Motor neuron (in vitro differentiated cells): ENCODE data around the gene ADCY3. TPM values are rescaled to one million over a fixed set of nuclear protein-coding genes. Genes with fewer than 3 reads are reported as not detected.

Experiments used
- ATAC-seq, 8 experiments: fragments of 200-7000 bp; cut with Tn5 transposase; replicated peaks in 6 of 8; 2 replicates each; pipeline ENCODE4 v1.8.0; 2021; ENCODE audit warnings: mild to moderate bottlenecking in 8 of 8, moderate library complexity in 8 of 8
- H3K27ac ChIP-seq, 2 donors: fragments of 250-450 bp; sonication (Bioruptor Pico); 2 replicates each; pipeline ENCODE4 v1.9.0; 2021; ENCODE audit warnings: antibody characterized with exemption in 2 of 2, mild to moderate bottlenecking in 2 of 2, moderate library complexity in 1 of 2
- H3K4me1 ChIP-seq, 2 donors: fragments of 250-450 bp; sonication (Bioruptor Pico); replicated peaks in 1 of 2; 2 replicates each; pipeline ENCODE4 v1.6.1; 2021; ENCODE audit warnings: antibody characterized with exemption in 2 of 2, mild to moderate bottlenecking in 2 of 2, moderate library complexity in 1 of 2
- H3K4me3 ChIP-seq, 5 donors: fragments of 250-450 bp; sonication (Bioruptor Pico); 2 replicates each; pipeline ENCODE4 v1.9.0; 2021; ENCODE audit warnings: antibody characterized with exemption in 5 of 5, mild to moderate bottlenecking in 5 of 5, moderate library complexity in 4 of 5
- WGBS, 10 experiments: fragments of 450-650 bp; shearing (Covaris generic); methylation state at CpG; one replicate each; pipeline ENCODE4 v1.0.0; 2022; 5-methylcytosine and 5-hydroxymethylcytosine counted together
- in situ Hi-C, 9 experiments: fragments of 400-800 bp; cut with MboI; loops; one replicate each; pipeline ENCODE4 v1.15.0; 2021; ENCODE audit warnings: low sequenced_read_pairs in 9 of 9, low pct_unique_long_range_greater_than_20kb in 2 of 9; ENCODE audit not compliant: unreplicated experiment in 9 of 9
- total RNA-seq, 8 experiments: library from RNA; unstranded; fragments of 300-600 nt; gene quantifications; 2 replicates each; pipeline versions ENCODE4 v1.2.3 to v1.2.4, GENCODE V29; 2022

ADCY3 gene
- total RNA-seq, 8 experiments from 2014 or later, result 10.2 to 91.3 (median 20.6) TPM

DNA sequence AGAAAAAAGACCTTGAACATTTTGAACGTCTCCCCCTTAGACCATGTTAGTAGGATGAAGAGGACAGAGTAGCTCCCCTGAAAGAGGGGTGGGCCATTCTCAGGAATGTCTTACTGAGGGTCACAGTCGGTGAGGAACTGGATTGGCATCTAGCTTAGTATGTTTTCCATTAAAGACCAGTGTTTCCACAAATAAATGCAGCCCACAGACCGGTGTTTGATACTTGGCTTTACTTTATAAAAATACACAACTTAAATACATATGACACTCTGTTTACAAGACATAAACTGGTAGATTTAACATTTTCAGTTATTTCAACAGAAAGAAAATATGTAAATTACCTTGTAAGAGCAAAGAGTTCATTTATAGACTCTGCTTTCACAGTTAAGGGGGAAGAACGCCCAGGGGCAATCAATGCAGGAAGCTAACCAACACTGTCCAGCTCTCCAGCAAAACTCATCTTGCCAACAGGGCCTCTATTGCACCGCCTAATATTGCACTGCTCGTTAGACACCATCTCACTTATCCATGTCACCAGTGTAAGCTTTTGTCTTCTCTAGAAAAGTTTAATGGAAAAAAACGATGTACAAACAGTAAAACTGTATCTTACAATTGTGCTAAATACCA is 23.5 kb upstream of the ADCY3 start:
- no peaks in the 10 kb centered on the region for H3K4me1 ChIP-seq
- H3K27ac ChIP-seq, result no peak overlapping the region
- WGBS, 10 experiments, result 36 to 100% (median 85%) methylated on average over 2 to 6 of the region's 7 CpGs; no CpG with 5 or more reads in 1 of the 10 experiments
- ATAC-seq, result peak in 1 of 8 experiments; percentile 74
- in situ Hi-C loops, result no loop called here
- no peak overlapping the region for H3K4me3 ChIP-seq

DNA sequence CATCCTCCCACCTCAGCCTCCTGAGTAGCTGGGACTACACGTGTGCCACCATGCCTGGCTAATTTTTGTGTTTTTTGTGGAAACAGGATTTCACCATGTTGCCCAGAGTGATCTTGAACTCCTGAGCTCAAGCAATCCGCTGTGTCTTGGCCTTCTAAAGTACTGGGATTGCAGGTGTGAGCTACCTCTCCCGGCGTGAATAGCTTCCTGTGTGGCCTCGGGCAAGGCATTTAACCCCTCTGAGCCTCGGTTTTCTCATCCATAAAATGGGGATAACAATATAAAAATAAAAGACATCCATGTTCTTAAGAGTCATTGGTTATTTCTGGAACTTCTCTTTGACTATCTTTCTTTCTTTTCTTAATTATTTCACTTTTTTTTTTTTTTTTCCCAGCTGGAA is 19.3 kb upstream of the ADCY3 start:
- Histone ChIP-seq H3K27ac (no peak overlapping the region), H3K4me3 (no peak overlapping the region), H3K4me1 (no peaks in the 10 kb centered on the region)
- no peak for ATAC-seq
- WGBS, 10 experiments, result 55 to 100% (median 86%) methylated on average over 1 to 6 of the region's 6 CpGs
- in situ Hi-C loops, result no loop called here

DNA sequence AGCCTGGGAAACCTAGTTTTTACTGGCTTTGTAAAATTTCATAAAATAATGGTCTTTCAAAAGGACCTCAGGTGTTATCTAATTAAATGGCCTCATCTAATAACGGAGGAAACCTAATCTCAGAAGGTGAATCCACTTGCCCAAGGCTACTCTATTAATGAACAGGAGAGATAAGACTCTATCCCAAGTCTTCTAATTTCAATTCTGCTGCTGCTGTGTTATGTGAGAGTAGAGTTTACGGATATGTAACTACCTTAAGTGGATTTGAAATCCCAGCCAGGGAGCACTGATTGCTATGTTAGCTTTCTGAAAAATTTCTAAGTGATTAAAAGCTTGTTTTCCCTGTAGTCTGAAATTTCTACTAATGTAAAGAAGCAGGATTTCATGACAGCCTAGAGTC is 17.2 kb upstream of the ADCY3 start:
- no peak overlapping the region for H3K4me3 ChIP-seq
- H3K27ac ChIP-seq, result no peak overlapping the region
- 50 to 100% (median 90%) methylated on average over 1 to 2 of the region's 2 CpGs; no CpG with 5 or more reads in 1 of the 10 experiments for WGBS, 10 experiments
- no peaks in the 10 kb centered on the region for H3K4me1 ChIP-seq
- in situ Hi-C loops, result no loop called here
- no peak for ATAC-seq

DNA sequence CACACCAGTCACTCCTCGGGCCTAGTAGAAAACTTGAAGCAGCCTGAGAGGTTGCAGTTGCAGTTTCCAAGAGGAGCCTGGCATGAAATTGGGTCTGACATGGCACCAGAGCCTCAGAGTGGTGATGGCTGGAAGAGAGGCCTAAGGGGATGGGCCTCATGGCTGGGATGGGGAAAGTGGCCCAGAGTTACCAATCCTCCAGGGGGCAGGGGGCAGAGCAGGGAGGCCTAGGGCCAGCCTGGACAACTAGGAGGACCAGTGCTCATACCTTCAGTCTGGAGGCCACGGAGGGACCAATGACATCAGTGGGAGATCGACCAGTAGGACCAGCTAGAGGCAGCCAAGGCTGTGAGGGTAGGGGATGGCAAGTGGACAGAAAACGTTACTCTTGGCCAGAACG is 15.1 kb upstream of the ADCY3 start:
- Histone ChIP-seq H3K27ac (no peak overlapping the region), H3K4me1 (no peaks in the 10 kb centered on the region), H3K4me3 (no peak overlapping the region)
- WGBS, 10 experiments, result 67 to 100% (median 83%) methylated on average over 1 to 4 of the region's 5 CpGs; no CpG with 5 or more reads in 4 of the 10 experiments
- in situ Hi-C loops, result no loop called here
- no peak for ATAC-seq

DNA sequence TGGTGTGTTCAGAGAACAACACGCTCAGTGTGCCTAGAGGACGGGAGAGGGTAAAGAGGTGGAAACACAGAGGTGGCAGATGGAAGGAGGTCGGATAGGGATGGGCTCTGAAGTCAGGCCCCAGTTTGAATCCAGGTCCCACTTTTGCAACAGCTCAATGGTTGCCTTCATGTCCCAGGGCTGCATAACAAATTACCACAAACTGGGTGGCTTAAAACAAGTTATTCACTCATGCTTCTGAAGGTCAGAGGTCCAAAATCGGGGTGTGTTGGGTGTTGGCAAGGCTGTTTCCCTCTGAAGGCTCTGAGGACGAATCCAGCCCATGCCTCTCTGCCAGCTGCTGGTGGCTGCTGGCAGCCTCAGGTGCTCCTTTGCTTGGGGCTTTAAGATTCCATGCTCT is 12.7 kb upstream of the ADCY3 start:
- Histone ChIP-seq H3K27ac (no peak overlapping the region), H3K4me3 (no peak overlapping the region), H3K4me1 (no peaks in the 10 kb centered on the region)
- WGBS, 10 experiments, result 51 to 100% (median 80%) methylated on average over 1 to 4 of the region's 5 CpGs; no CpG with 5 or more reads in 3 of the 10 experiments
- ATAC-seq, result no peak
- in situ Hi-C loops, result no loop called here

DNA sequence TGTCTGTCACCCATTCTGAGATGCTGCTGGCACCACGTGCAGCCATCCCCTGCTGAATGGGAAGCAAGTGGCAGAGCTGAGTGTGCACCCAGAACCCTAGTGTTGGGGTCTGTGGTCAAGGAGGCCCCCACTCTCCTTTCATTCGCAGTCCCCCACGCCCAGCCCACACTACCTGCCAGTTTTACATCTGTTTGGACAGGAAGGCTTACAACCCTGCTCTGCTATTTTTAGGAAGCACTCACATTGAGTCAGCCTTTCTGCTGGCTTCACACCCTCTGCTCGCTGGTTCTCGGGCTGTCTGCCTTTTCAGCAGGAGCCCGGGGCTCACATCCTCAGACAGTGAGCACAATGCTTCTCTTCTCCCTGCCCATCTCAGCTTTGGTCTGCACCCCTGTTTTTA is 10.7 kb upstream of the ADCY3 start:
- peak; percentile 8 to 75 (median 60) for ATAC-seq
- in situ Hi-C loops, result no loop called here
- no peak overlapping the region for H3K27ac ChIP-seq
- peaks cover 7 to 8% of the 10 kb centered on the region in 2 donors for H3K4me1 ChIP-seq
- H3K4me3 ChIP-seq, result no peak overlapping the region
- WGBS, 10 experiments, result 0 to 80% (median 43%) methylated on average over 1 to 5 of the region's 6 CpGs; no CpG with 5 or more reads in 3 of the 10 experiments

DNA sequence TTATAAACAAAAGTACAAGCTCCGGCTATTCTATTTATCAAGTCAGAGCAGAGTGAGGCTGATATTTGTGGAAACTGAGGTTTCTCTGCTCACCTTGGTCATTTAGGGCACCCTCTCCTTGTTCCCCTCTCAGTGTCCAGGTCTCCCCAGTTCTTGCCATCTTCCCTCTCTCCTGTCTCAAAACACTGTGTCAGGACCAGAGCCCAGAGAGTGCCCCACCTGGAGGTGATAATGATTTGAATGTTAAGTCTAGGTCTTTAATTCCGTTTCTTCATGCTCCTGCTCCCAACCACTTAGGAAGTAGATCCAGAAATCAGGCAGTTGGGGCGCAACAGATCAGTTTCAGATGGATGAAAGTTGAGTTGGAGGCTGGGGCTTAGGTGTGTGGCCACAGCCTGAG is 9.2 kb upstream of the ADCY3 start:
- in situ Hi-C loops, result no loop called here
- no peak for ATAC-seq
- Histone ChIP-seq H3K4me3 (no peak overlapping the region), H3K27ac (no peak overlapping the region), H3K4me1 (peaks cover 7 to 8% of the 10 kb centered on the region in 2 donors)
- 40 to 100% (median 88%) methylated on average over 1 to 3 of the region's 3 CpGs; no CpG with 5 or more reads in 2 of the 10 experiments for WGBS, 10 experiments

DNA sequence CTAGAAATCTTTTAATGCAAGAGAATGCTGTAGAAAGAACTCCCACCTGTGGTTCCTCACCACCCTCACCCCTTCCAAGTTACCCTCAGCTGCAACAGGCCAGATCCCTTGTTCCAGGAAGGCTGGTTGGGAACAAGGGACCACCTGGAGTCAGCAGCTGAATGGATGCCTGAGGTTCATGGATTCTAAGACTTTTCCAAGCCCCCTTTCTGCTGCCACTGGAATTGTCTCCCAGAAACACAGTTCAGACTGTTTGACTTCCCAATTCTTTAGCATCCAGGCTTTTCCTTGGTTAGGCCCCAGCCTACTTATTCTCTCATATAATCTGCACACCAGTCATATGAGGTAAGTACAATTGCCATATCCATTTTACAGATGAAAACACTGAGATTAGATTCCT is 8.0 kb upstream of the ADCY3 start:
- Histone ChIP-seq H3K27ac (no peak overlapping the region), H3K4me3 (no peak overlapping the region), H3K4me1 (peaks cover 7 to 8% of the 10 kb centered on the region in 2 donors)
- ATAC-seq, result no peak
- in situ Hi-C loops, result no loop called here

DNA sequence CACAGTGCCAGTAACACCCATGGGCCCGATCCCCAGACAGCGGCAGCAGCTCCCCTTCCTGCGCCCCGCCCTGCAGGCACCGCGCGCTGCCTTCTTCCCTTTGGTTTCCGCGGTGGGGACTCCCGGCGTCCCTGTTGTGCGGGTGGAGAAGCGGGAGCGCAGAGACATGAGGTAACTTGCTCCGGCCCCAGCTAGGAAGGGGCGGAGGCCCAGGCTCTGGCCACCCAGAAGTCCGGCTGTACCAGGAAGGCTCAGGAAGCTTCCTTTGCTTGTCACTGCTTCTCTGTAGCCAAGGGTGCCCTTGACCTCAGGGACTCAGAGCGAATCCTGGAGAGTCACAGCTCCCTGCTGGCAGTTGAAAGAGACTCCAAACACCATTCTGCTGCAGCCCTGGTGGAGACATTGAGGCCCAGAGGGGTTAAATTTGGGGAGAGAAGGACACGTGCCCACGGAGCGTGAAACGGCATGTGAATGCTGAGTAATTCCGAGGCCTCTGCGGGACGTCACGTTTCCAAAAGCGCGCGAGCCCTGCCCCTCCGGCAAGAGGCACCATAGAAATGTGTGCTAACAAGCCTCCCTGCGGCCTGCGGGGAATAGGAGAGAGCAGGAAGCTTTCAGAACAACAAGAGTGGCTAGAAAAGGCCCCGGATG is 6.7 kb upstream of the ADCY3 start:
- H3K4me1 ChIP-seq, result peaks cover 7 to 8% of the 10 kb centered on the region in 2 donors
- no peak overlapping the region for H3K27ac ChIP-seq
- in situ Hi-C loops, result no loop called here
- H3K4me3 ChIP-seq, result no peak overlapping the region
- whole genome bisulfite sequencing, 10 experiments, result 0 to 24% (median 10%) methylated on average over 1 to 12 of the region's 33 CpGs; no CpG with 5 or more reads in 6 of the 10 experiments
- peak; percentile 14 to 77 (median 54) for ATAC-seq

DNA sequence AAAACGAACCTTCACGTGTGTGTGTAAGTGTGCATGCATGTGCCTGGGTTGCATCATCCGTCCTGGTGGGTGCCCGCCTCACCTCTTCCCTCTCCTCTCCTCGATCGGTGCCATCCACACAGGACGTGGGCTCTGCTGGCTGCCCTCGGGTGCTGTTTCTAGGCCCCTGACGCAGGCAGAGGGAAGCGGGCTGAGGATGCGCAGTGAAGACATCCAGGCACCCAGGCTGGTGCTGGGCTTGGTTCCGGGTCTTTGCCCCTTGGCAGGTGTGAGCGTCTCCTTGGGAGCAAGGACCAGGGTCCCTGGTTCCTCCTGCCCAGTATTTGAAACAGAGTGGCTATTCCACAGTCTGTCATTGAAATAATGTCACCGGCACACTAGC is 6.2 kb upstream of the ADCY3 start:
- H3K4me1 ChIP-seq, result peaks cover 7 to 8% of the 10 kb centered on the region in 2 donors
- in situ Hi-C loops, result no loop called here
- H3K27ac ChIP-seq, result no peak overlapping the region
- H3K4me3 ChIP-seq, result no peak overlapping the region
- WGBS, 10 experiments, result 80 to 100% (median 91%) methylated on average over 1 to 4 of the region's 14 CpGs; no CpG with 5 or more reads in 3 of the 10 experiments
- ATAC-seq, result no peak

DNA sequence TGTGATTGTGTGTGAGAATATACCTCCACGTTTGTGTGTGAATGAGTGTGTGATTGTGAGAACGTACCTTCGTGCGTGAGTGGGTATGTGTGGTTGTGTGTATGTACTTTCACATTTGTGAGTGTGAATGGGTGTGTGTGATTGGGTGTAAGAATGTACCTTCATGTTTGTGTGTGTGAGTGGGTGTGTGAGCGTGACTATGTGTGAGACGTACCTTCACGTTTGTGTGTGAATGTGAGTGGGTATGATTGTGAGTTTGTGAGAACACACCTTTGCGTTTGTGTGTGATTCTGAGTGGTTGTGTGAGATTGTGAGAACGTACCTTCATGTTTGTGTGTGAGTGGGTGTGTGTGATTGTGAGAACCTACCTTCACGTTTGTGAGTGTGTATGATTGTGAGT is 5.8 kb upstream of the ADCY3 start:
- ATAC-seq, result no peak

DNA sequence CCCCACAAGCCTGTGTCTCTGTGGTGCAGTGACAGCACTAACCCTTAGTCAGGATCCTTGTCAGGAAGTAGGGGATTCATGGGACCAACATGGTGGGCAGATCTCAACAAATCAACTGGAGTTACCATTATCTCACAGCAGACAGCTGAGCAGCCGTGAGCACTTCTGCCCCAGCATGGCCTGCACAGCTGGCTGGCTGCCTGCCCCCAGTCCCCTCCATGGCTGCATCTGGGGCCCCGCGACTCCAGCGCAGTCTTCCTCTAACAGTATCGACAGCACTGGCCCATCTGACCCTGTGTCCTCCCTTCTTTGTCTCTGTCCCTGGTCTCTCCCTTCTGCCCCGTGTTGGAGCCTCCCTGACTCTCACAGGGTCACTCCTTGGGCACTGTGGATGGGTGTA is 4.7 kb upstream of the ADCY3 start:
- no peak for ATAC-seq

More for the DNA sequence above, 5.8 kb upstream of the ADCY3 start:
- Histone ChIP-seq H3K27ac (no peak overlapping the region), H3K4me3 (no peak overlapping the region), H3K4me1 (peaks cover 7 to 8% of the 10 kb centered on the region in 2 donors)
- WGBS, 10 experiments, result 88 to 100% (median 100%) methylated on average over 1 to 8 of the region's 10 CpGs; no CpG with 5 or more reads in 4 of the 10 experiments
- in situ Hi-C loops, result no loop called here

DNA sequence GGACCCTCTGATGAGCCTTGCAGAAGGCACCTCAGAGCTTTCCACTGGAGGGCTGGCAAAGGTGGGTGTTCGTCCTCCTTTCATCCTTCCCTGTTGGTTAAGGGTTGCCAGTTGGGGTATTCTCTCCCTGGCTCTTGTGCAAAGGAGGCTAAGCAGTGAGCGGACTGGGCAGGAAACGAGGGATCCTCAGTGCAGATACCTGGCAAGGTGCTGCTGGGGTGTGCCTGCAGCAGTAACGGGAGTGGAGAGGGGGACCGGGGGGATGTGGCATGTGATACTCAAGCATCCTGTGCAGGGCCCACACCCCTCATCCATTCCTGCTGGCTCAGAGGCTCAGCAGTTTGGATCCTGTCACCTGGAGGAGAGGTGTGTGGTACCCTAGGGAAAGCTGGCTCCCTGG is 4.2 kb upstream of the ADCY3 start:
- Histone ChIP-seq H3K27ac (no peak overlapping the region), H3K4me3 (no peak overlapping the region), H3K4me1 (peaks cover 8 to 9% of the 10 kb centered on the region in 2 donors)
- ATAC-seq, result no peak
- WGBS, 10 experiments, result 93 to 100% (median 100%) methylated on average over 1 to 3 of the region's 5 CpGs; no CpG with 5 or more reads in 7 of the 10 experiments
- in situ Hi-C loops, result no loop called here

More for the DNA sequence above, 4.7 kb upstream of the ADCY3 start:
- no peak overlapping the region for H3K4me3 ChIP-seq
- H3K4me1 ChIP-seq, result peaks cover 7 to 8% of the 10 kb centered on the region in 2 donors
- 80% methylated on average over 1 of the region's 6 CpGs; no CpG with 5 or more reads in 9 of the 10 experiments for WGBS, 10 experiments
- in situ Hi-C loops, result no loop called here
- H3K27ac ChIP-seq, result no peak overlapping the region
